ENCODE measurements around the gene UQCC5.
A peak's percentile ranks its signal among the peaks of the same experiment; 100 is the strongest.

UQCC5 gene

GRCh38 chr3:52494886-52495495 lies 41.4 kb upstream of the UQCC5 start, which contains the start of gene STAB1:
STAB1 (plus strand) TSS chr3:52495338; CDS start chr3:52495414, 76 bp downstream.
- Mint-ChIP-seq H3K27ac (peak within 1 kb of the TSS; percentile 96), H3K9me3 (no peaks in the 10 kb centered on the region), H3K36me3 (ENCODE audit: low read depth) (peaks cover 10% of the 10 kb centered on the region), H3K27me3 (ENCODE audit: low read depth, poor library complexity) (no peaks in the 10 kb centered on the region), H3K4me3 (no peak within 1 kb of the TSS), H3K4me1 (peaks cover 10% of the 10 kb centered on the region)
- DNase-seq = no peak
- TF ChIP-seq CTCF (IDR thresholded peaks at IDR 0.05) = no peak

- TF ChIP-seq CTCF (IDR thresholded peaks at IDR 0.05) = no peak
- H3K4me3 Mint-ChIP-seq = no peak overlapping the region
Measured at GRCh38 chr3:52495777-52496602, 40.4 kb upstream of the UQCC5 start.

GRCh38 chr3:52498137-52499054 lies 38.0 kb upstream of the UQCC5 start:
- Mint-ChIP-seq H3K9me3 (no peaks in the 10 kb centered on the region), H3K4me3 (no peak overlapping the region), H3K27me3 (ENCODE audit: low read depth, poor library complexity) (no peaks in the 10 kb centered on the region), H3K27ac (no peak overlapping the region), H3K36me3 (ENCODE audit: low read depth) (no peaks in the 10 kb centered on the region), H3K4me1 (peaks cover 5% of the 10 kb centered on the region)
- TF ChIP-seq CTCF (IDR thresholded peaks at IDR 0.05) = no peak
- DNase-seq = no peak

More at GRCh38 chr3:52495777-52496602, 40.4 kb upstream of the UQCC5 start:
- Mint-ChIP-seq H3K27me3 (ENCODE audit: low read depth, poor library complexity) (no peaks in the 10 kb centered on the region), H3K36me3 (ENCODE audit: low read depth) (peaks cover 6% of the 10 kb centered on the region), H3K9me3 (no peaks in the 10 kb centered on the region), H3K4me1 (peaks cover 10% of the 10 kb centered on the region), H3K27ac (no peak overlapping the region)
- DNase-seq = no peak

GRCh38 chr3:52501046-52501445 lies 35.4 kb upstream of the UQCC5 start:
- no peak for DNase-seq
- Mint-ChIP-seq H3K27me3 (ENCODE audit: low read depth, poor library complexity) (peaks cover 2% of the 10 kb centered on the region), H3K9me3 (no peaks in the 10 kb centered on the region), H3K27ac (no peak overlapping the region), H3K36me3 (ENCODE audit: low read depth) (no peaks in the 10 kb centered on the region), H3K4me3 (no peak overlapping the region), H3K4me1 (no peaks in the 10 kb centered on the region)
- no peak for TF ChIP-seq CTCF (IDR thresholded peaks at IDR 0.05)

- H3K4me1 Mint-ChIP-seq = peaks cover 2% of the 10 kb centered on the region
- no peaks in the 10 kb centered on the region for H3K36me3 Mint-ChIP-seq (ENCODE audit: low read depth)
- H3K9me3 Mint-ChIP-seq = no peaks in the 10 kb centered on the region
- no peak overlapping the region for H3K4me3 Mint-ChIP-seq
- peaks cover 2% of the 10 kb centered on the region for H3K27me3 Mint-ChIP-seq (ENCODE audit: low read depth, poor library complexity)
- no peak for DNase-seq
- H3K27ac Mint-ChIP-seq = no peak overlapping the region
- TF ChIP-seq CTCF (IDR thresholded peaks at IDR 0.05) = no peak
Measured at GRCh38 chr3:52502001-52502400, 34.4 kb upstream of the UQCC5 start.
